Measurements from ENCODE around the gene DSC3.

DSC3 gene

DNA sequence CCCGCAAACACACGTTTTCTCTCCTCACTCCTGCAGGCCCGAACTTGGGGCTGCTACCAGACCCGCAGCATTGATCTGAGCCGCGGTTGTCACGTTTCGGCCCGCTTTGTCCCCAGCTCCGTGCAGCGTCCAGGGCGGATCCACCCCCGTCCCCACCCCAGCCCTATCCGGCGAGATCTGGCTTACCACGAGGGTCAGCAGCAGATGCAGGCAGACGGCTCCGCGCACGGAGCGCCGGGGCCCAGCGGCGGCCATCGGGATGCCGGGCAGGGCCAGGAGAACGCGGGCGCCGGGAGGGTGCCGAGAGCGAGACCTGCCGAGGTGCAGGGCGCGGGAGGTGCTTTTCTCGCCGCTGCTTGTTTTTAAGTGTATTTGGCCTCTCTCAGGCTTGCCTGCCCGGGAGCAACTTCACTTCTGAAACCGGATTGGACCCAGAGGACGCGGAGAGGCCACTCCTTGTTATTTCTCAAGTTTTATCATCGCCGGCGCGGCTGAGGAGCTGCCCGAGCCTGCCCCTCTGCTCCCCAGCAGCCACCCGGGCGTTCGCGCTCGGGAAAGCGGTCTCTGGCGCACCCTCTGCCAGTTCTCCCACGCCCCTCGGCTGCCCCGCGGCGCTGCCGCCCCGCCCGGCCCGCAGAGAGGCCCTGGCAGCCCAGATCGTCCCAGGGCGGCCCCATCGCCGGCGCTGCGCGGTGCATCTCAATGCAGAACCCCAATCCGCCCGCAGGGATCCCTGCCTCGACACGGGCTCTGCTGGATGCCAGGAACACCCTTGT is at the start of gene DSC3:
Gene DSC3, minus strand, starts transcription at position 337 of the 776 bp plus-strand sequence. Its CDS starts 82 bp downstream, at position 255.
- DNase-seq = no peak

GRCh38 chr18:31091350-31091749 is 48.8 kb upstream of the DSC3 start:
- no peak for DNase-seq

- DNase-seq = no peak
Observed at GRCh38 chr18:31088532-31088931, 46.0 kb upstream of the DSC3 start.

DNA sequence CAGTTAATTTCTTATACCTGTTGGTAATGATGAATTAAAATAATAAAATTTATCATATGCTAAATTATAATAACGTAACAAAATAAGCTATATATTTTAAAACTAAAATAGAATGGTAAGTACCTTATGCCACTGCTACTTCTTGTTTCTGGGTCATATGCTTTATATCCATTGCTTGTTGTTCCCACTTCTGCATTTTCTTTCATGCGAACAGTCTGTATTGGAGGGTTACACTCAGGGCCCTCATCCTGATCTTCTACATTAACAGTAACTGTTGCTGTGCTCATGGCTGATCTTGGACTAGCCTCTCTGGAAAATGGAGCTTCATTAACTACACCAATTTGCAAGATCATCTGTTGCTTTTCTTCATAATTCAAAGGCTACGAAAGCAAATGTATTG is 37.4 kb upstream of the DSC3 start:
- DNase-seq = no peak

DNA sequence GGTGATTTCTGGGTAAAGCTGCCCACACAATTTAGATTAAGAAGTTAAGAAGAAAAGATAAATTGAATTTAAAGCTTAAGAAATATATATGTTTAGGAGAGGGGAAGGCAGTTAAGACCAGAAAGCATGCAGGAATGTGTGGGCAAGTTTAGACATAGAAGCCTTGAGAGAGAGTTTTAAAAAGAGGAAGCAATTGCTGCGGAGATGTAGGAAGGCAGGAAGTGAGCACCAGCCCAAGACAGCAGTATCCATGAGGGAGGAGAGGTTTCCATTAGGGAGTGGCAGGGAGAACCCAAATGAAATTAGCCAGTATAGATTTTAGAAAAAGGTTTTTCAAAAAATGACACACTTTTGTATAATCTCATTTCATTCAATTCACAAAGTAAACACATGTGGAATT is 35.3 kb upstream of the DSC3 start:
- no peak for DNase-seq

- no peak for DNase-seq
Observed at GRCh38 chr18:31072175-31072574, 29.6 kb upstream of the DSC3 start.

- no peak for DNase-seq
Observed at GRCh38 chr18:31070206-31070605, 27.7 kb upstream of the DSC3 start.

DNA sequence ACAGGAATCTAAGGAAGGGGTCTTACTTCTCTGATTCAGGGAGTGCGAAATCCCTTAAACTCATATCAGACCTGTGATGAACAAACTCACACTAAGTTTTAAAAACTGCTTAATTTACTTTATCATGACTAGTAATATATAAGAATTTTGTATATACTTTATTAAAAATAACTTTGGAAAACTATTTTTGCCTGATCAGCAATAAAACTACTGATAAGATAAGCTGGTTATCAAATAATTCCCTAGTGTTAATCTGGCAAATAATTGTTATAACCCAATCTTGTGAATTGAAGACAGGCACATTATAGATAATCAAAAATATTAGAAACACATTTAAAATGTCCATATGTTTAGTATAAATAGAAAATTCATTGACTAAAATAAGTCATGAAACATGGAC is 23.7 kb upstream of the DSC3 start:
- no peak for DNase-seq

DNA sequence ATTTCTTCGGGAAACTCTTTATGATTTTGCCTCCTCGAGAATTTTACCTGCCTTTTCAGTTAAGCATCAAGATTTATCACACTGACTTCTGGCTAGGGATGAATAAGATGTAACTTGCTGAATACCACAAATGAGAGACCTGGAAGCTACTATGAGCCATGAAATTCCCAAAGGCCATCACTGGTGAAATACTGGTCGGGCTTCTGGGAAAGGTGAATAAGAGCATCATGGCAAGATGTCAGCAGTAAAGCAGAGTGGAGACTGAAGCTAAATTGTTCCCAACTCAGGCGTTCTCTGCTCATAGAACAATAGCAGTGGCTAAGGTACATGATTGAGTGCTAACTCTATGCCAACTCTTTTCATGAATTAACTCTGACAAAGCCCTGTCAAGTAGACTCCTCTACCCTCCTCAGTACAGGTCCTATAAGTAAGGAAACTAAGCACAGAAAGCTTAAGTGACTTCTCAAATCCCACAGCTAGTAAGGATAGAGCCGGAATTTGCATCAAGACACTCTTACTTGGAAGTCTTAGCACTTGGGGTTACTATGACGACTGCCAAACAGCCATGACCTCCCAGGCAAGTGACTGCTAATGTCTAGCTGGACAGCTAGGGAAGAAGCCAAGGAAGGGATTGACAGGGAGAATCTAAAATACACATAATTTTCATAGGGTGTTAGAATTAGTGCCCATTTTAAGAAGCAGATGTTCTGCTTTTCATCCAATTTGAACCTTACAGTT is 22.7 kb upstream of the DSC3 start:
- DNase-seq = no peak

DNA sequence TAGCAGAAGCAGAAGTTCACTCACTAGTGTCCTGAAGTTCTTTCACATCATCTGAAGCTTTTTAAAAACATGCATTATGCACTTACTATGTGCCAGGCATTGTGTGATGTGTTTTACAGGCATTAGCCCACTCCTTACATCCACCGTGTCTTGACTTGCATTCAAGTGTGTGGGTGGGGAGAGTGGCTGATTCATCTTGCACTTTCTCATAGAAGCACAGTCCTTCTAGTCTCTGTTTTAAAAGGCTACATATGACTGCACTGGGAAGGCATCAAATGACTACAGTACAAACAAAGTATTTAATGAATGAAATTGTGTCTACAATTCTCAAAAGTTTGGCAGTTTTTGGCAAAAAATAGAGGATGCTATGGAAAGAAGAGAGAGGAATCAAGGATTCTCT is 21.6 kb upstream of the DSC3 start:
- no peak for DNase-seq

GRCh38 chr18:31061945-31062344 is 19.4 kb upstream of the DSC3 start:
- no peak for DNase-seq

- DNase-seq = no peak
Observed at GRCh38 chr18:31058897-31059296, 16.4 kb upstream of the DSC3 start.

GRCh38 chr18:31057917-31058316 is 15.4 kb upstream of the DSC3 start:
- no peak for DNase-seq

GRCh38 chr18:31057051-31057450 is 14.5 kb upstream of the DSC3 start:
- no peak for DNase-seq

DNA sequence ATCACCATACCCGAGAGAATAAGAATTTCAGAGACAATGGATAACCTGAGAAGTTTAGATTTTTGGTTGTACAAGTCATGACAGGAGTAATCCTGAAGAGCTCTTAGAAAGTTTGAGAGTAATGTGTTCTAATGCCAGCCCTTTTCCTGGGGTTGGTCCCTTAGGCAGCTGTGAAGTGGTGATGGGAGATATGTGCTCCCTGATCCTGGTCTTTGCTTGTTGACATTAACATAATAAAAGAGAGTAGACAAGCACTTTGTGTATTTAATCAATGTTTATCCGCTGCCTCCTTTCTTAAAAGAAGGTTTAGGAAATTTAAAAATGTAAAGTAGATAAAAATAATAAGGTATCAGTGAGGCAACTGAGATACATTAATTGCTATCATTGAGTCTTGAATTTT is 13.8 kb upstream of the DSC3 start:
- DNase-seq = no peak

GRCh38 chr18:31050635-31051034 is 8.1 kb upstream of the DSC3 start:
- no peak for DNase-seq

DNA sequence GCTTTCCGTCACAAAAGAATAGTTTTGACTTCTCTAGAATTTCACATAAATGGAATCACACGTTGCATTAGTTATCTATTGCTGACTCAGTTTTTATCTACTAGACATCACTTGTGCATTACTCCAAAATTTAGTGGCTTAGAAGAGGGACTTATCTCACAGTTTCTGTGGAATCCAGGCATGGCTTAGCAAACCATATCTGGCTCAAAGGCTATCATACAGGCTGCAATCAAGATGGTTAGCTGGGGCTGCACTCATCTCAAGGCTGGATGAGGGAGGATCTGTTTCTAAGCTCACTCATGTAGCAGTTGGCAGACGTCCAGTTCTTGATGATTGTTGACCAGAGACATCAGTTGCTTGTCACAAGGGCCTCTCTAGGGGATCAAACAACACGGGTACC is 6.6 kb upstream of the DSC3 start:
- DNase-seq = no peak

DNA sequence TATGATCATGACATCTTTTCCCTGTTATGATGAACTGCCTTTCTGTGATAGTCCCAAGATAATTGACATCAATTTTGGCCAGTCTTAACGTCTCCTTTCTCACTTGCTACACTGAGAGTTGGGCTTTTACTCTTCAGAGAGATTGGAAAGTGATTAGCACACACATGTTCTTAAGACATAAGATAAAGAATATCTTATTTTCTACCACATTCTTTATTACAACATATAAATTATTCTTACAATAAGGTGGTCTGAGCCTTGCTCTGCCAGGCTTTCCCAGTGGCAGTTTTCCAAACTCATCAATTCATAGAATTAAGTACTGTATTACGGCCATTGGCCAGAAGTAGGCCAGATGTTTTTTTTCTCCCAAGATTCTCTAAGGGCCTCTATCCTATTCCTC is 5.7 kb upstream of the DSC3 start:
- DNase-seq = no peak

GRCh38 chr18:31046916-31047315 is 4.4 kb upstream of the DSC3 start:
- no peak for DNase-seq

DNA sequence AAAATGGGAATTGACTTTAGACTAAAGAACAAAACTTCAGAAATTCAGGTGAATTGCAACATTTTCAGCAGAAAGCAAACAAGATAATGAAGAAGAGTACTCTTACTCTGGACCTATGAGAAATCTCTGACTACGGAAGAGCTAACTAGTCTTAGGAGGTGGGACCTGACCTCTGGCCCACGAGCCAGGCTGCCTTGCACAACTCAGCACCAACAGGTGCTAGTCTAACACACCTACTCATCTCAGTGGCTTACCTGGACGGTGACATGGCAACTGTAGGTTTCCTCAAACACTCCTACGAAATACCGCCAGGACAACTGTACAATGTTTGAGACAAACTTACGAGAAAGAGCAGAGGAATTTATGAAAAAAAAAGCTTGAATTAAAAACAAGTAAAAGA is 3.1 kb upstream of the DSC3 start:
- no peak for DNase-seq

DNA sequence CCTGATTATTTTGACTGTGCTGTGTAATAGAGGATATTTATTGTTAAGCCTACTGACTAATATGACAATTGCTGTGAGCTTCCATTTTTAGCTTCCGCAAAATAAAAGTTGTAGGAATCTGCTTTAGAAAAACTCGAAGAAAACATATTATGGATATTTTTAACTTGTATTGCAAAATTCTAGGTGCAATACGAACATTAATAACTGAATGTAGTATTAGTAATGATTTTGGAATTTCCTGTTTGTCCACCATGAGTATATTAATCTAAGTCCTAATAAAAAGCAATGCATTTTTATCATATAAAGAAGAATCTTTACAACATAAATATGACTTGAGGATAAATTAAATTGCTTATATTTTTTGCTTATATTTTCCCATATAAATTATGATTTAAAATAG is 2.4 kb upstream of the DSC3 start:
- DNase-seq = no peak

- DNase-seq = no peak
Observed at GRCh38 chr18:31043709-31044108, 1.2 kb upstream of the DSC3 start.

GRCh38 chr18:31042084-31042405 is 497 bp downstream of the DSC3 start:
- DNase-seq = no peak

- no peak for DNase-seq
Observed at GRCh38 chr18:31041271-31042083, 1.1 kb downstream of the DSC3 start.
